Measurements from ENCODE around the gene KIF1B. TPM values are rescaled to one million over a fixed set of nuclear protein-coding genes. Genes with fewer than 3 reads are reported as not detected.

KIF1B gene
- total RNA-seq, 8 experiments from 2014 or later = 17.4 to 179 (median 157) TPM

DNA sequence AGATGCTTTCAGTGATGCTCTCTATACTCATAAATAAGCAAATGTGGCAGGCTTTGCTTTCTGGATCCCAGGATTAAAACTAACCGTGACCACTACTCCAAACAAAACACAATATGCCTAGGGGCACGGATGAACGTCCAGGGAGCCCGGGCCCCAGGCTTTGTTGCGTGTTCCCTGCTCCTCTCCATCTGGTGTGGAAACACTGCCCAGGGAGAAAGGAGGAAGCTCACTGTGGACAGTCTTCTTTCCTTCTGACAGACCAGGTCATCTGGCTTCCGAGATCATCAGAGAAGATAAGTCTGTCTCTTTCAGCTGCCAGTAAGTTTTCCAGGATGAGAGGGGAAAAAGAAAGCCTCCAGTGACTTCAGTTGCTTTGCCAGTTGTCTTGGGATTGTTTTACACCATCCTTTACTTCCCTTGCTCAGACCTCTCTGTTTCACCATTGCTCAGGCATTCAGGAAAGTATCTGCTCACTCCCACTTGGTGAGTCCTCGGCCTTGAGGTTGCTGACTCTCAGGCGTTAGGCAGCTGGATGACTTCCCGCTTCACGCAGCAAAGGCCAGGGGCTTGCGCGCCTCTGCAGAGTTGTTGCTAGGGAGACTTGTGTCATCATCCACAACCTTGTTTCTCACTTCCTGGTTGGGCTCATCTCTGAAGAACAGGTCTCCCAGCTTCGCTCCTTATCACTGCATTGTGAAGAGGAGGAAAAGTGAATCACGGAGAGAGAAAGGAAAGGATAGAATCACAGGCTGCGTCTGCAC is 167.9 kb downstream of the KIF1B start:
- H3K4me1 ChIP-seq (replicated peaks in 1 of 2) = peaks cover 3 to 6% of the 10 kb centered on the region in 2 donors
- no peak overlapping the region for H3K4me3 ChIP-seq
- in situ Hi-C loops (cut with MboI; ENCODE audit: low pct_unique_long_range_greater_than_20kb in 2 of 9, low sequenced_read_pairs in 9 of 9, unreplicated experiment in 9 of 9) = no loop called here
- 72 to 100% (median 92%) methylated on average over 1 to 14 of the region's 15 CpGs; no CpG with 5 or more reads in 1 of the 10 experiments for WGBS, 10 experiments
- ATAC-seq (replicated peaks in 6 of 8) = peak in 1 of 8 experiments; percentile 8
- H3K27ac ChIP-seq = no peak overlapping the region

GRCh38 chr1:10379101-10379620 is 168.8 kb downstream of the KIF1B start:
- no peak overlapping the region for H3K27ac ChIP-seq
- WGBS, 10 experiments = 76 to 100% (median 94%) methylated on average over 1 to 10 of the region's 10 CpGs; no CpG with 5 or more reads in 1 of the 10 experiments
- no peak for ATAC-seq (replicated peaks in 6 of 8)
- H3K4me3 ChIP-seq = no peak overlapping the region
- in situ Hi-C loops (cut with MboI; ENCODE audit: low pct_unique_long_range_greater_than_20kb in 2 of 9, low sequenced_read_pairs in 9 of 9, unreplicated experiment in 9 of 9) = no loop called here
- peaks cover 1 to 5% of the 10 kb centered on the region in 2 donors for H3K4me1 ChIP-seq (replicated peaks in 1 of 2)

DNA sequence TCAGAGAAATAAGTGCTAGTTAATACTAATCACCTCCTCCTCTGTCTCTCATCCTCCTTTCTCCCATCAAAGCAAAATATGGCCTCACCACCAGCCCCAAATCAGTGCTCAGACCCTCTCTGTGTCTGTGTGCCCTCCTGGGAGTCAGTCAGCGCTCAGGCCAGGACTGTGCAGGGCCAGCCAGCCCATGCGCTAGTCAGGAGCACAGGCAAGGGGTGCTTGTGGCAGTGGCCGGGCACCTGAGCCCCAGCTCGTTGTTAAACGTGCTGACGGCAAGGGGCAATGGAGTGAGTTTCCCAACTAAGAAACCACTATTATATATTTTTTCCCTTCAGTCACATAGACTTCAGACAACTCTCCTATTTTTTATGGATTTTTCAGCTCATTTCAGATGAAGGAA is 169.3 kb downstream of the KIF1B start:
- in situ Hi-C loops (cut with MboI; ENCODE audit: low pct_unique_long_range_greater_than_20kb in 2 of 9, low sequenced_read_pairs in 9 of 9, unreplicated experiment in 9 of 9) = no loop called here
- Histone ChIP-seq H3K27ac (no peak overlapping the region), H3K4me1 (replicated peaks in 1 of 2) (no peaks in the 10 kb centered on the region), H3K4me3 (no peak overlapping the region)
- ATAC-seq (replicated peaks in 6 of 8) = no peak
- whole genome bisulfite sequencing, 10 experiments = 69 to 100% (median 98%) methylated on average over 2 to 6 of the region's 6 CpGs; no CpG with 5 or more reads in 3 of the 10 experiments

- Histone ChIP-seq H3K4me1 (replicated peaks in 1 of 2) (no peaks in the 10 kb centered on the region), H3K4me3 (no peak overlapping the region), H3K27ac (no peak overlapping the region)
- in situ Hi-C loops (cut with MboI; ENCODE audit: low pct_unique_long_range_greater_than_20kb in 2 of 9, low sequenced_read_pairs in 9 of 9, unreplicated experiment in 9 of 9) = no loop called here
- peak in 5 of 8 experiments; percentile 26 to 72 (median 43) for ATAC-seq (replicated peaks in 6 of 8)
- 7 to 100% (median 76%) methylated on average over 1 to 5 of the region's 5 CpGs for WGBS, 10 experiments
Measured at GRCh38 chr1:10380594-10381275, 170.4 kb downstream of the KIF1B start.

DNA sequence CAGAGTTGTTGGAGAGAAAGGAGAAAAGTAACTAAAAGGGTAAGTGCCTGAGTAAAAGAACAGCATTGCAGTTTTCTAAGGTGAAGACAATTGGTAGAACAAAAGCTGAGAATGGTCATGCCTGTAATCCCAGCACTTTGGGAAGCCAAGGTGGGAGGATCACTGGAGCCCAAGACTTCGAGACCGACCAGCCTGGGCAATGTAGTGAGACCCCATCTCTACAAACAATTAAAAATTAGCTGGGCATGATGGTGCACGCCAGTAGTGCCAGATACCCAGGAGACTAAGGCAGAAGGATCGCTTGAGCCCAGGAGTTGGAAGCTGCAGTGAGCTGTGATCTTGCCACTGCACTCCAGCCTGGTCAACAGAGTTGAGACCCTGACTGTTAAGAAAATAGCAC is 173.3 kb downstream of the KIF1B start:
- Histone ChIP-seq H3K27ac (no peak overlapping the region), H3K4me3 (no peak overlapping the region), H3K4me1 (replicated peaks in 1 of 2) (peaks cover 10 to 15% of the 10 kb centered on the region in 2 donors)
- in situ Hi-C loops (cut with MboI; ENCODE audit: low pct_unique_long_range_greater_than_20kb in 2 of 9, low sequenced_read_pairs in 9 of 9, unreplicated experiment in 9 of 9) = no loop called here
- ATAC-seq (replicated peaks in 6 of 8) = no peak
- WGBS, 10 experiments = 75 to 100% (median 90%) methylated on average over 2 to 4 of the region's 4 CpGs; no CpG with 5 or more reads in 2 of the 10 experiments

- no peak overlapping the region for H3K4me3 ChIP-seq
- WGBS, 10 experiments = 91 to 100% (median 94%) methylated on average over 1 to 7 of the region's 8 CpGs; no CpG with 5 or more reads in 3 of the 10 experiments
- in situ Hi-C loops (cut with MboI; ENCODE audit: low pct_unique_long_range_greater_than_20kb in 2 of 9, low sequenced_read_pairs in 9 of 9, unreplicated experiment in 9 of 9) = no loop called here
- peaks cover 10 to 15% of the 10 kb centered on the region in 2 donors for H3K4me1 ChIP-seq (replicated peaks in 1 of 2)
- no peak for ATAC-seq (replicated peaks in 6 of 8)
- H3K27ac ChIP-seq = no peak overlapping the region
Measured at GRCh38 chr1:10384219-10384618, 173.8 kb downstream of the KIF1B start.

DNA sequence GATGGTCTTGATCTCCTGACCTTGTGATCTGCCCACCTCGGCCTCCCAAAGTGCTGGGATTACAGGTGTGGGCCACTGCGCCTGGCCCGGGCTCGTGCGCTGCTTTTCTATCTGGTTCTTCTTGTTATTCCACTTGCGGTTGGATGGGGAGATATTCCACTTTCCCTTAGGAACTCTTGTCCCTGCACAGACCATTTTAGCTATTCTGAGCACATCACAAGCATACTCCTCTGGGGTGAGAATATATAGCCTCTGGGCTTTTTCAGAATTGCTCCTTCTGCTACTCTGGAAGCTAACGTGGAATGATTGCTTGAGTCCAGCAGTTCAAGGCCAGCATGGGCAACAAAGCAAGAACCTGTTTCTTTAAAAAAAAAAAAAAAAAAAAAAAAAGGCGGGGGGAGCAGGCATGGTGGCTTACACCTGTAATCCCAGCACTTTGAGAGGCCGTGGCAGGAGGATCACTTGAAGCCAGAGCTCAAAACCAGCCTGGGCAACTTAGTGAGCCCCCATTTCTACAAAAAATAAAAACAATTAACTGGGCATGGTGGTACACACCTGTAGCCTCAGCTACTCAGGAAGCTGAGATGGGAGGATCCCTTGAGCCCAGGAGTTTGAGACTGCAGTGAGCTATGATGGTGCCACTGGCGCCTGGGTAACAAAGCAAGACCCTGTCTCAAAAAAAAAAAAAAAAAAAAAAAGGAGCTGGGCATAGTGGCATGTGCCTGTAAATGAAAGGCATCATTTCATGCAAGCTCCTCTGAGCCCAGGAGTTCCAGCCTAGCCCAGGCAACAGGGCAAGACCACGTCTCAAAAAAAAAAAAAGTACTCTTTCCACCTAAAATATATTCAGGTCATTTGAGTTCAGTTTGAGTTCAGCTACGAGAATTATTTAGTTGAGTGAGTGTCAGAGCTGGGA is 176.6 kb downstream of the KIF1B start:
- 0 to 100% (median 65%) methylated on average over 1 to 7 of the region's 12 CpGs for WGBS, 10 experiments
- H3K27ac ChIP-seq = peak overlapping the region; percentile 6 to 65
- ATAC-seq (replicated peaks in 6 of 8) = peak in 5 of 8 experiments; percentile 15 to 53 (median 37)
- peaks cover 10 to 15% of the 10 kb centered on the region in 2 donors for H3K4me1 ChIP-seq (replicated peaks in 1 of 2)
- in situ Hi-C loops (cut with MboI; ENCODE audit: low pct_unique_long_range_greater_than_20kb in 2 of 9, low sequenced_read_pairs in 9 of 9, unreplicated experiment in 9 of 9) = no loop called here
- no peak overlapping the region for H3K4me3 ChIP-seq

DNA sequence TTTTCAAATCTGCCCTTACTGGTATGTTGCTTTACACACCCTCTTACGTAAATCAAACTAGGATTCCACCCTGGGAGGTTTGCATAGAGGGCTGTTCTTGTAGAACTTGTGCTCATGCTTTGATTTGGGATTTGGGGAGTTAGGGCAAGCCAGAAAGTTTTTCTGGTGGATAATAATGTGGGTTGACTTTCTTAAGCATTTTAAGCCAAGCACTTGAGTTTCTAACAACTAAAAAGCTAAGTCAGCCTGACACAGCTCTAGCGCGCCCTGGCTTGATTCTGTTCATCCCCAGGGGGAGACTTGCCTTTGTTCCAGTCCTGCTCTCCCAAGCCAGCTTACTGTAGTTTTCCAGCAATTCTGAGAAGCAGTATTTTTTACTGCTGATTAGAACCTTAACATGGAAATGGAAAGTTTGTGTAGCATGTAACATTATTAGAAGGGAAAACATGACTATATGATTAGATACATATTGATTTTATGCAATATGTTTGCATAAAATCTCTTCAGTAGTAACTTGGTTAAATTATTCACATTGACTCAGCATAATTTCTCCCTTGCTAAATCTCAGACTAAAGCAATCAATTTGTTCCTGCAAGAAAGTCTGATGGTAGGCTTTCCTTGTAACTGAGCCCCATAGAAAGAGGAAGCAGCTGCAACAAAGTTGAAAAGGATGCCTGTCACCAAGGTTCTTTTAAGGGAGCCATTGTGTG is 177.5 kb downstream of the KIF1B start:
- Histone ChIP-seq H3K27ac (peak overlapping the region; percentile 6 to 65), H3K4me1 (replicated peaks in 1 of 2) (peaks cover 10 to 15% of the 10 kb centered on the region in 2 donors), H3K4me3 (no peak overlapping the region)
- in situ Hi-C loops (cut with MboI; ENCODE audit: low pct_unique_long_range_greater_than_20kb in 2 of 9, low sequenced_read_pairs in 9 of 9, unreplicated experiment in 9 of 9) = no loop called here
- ATAC-seq (replicated peaks in 6 of 8) = peak; percentile 78 to 95 (median 84)
- 0 to 100% (median 50%) methylated on average over 2 to 3 of the region's 3 CpGs; no CpG with 5 or more reads in 3 of the 10 experiments for WGBS, 10 experiments

- Histone ChIP-seq H3K4me1 (replicated peaks in 1 of 2) (peaks cover 10 to 15% of the 10 kb centered on the region in 2 donors), H3K27ac (peak overlapping the region in 1 of 2 donors; percentile 65), H3K4me3 (no peak overlapping the region)
- ATAC-seq (replicated peaks in 6 of 8) = peak in 2 of 8 experiments; percentile 2 to 10
- in situ Hi-C loops (cut with MboI; ENCODE audit: low pct_unique_long_range_greater_than_20kb in 2 of 9, low sequenced_read_pairs in 9 of 9, unreplicated experiment in 9 of 9) = no loop called here
- WGBS, 10 experiments = 51 to 92% (median 67%) methylated on average over 1 to 3 of the region's 3 CpGs; no CpG with 5 or more reads in 2 of the 10 experiments
Measured at GRCh38 chr1:10388387-10388715, 178.0 kb downstream of the KIF1B start.

GRCh38 chr1:10389271-10389973 is 179.1 kb downstream of the KIF1B start:
- Histone ChIP-seq H3K27ac (no peak overlapping the region), H3K4me3 (no peak overlapping the region), H3K4me1 (replicated peaks in 1 of 2) (peaks cover 10 to 15% of the 10 kb centered on the region in 2 donors)
- in situ Hi-C loops (cut with MboI; ENCODE audit: low pct_unique_long_range_greater_than_20kb in 2 of 9, low sequenced_read_pairs in 9 of 9, unreplicated experiment in 9 of 9) = no loop called here
- WGBS, 10 experiments = 84 to 100% (median 95%) methylated on average over 2 to 6 of the region's 6 CpGs; no CpG with 5 or more reads in 1 of the 10 experiments
- ATAC-seq (replicated peaks in 6 of 8) = no peak

DNA sequence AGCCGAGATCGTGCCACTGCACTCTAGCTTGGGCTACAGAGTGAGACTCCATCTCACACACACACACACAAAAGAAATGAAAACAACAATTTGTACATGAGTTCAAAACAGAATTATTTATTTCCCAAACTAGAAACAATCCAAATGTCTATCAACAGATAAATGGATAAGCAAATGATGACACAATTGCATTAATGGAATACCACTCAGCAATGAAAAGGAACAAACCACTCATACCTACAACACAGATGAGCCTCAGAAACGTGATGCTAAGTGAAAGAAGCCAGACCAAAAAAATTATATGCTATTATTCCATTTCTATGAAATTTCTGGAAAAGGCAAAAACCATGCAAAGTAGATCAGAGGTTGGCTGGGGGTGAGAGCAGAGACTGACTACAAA is 186.5 kb downstream of the KIF1B start:
- 63 to 100% (median 91%) methylated on average over 1 to 3 of the region's 3 CpGs for WGBS, 10 experiments
- H3K4me1 ChIP-seq (replicated peaks in 1 of 2) = peaks cover 10 to 14% of the 10 kb centered on the region in 2 donors
- H3K4me3 ChIP-seq = no peak overlapping the region
- in situ Hi-C loops (cut with MboI; ENCODE audit: low pct_unique_long_range_greater_than_20kb in 2 of 9, low sequenced_read_pairs in 9 of 9, unreplicated experiment in 9 of 9) = no loop called here
- H3K27ac ChIP-seq = no peak overlapping the region
- no peak for ATAC-seq (replicated peaks in 6 of 8)

Data from motor neuron (in vitro differentiated cells).